ENCODE measurements around the gene GPX4.

The GPX4 gene

GRCh38 chr19:1144741-1145140 lies 40.9 kb downstream of the GPX4 start:
- TF ChIP-seq, protein P1, sequence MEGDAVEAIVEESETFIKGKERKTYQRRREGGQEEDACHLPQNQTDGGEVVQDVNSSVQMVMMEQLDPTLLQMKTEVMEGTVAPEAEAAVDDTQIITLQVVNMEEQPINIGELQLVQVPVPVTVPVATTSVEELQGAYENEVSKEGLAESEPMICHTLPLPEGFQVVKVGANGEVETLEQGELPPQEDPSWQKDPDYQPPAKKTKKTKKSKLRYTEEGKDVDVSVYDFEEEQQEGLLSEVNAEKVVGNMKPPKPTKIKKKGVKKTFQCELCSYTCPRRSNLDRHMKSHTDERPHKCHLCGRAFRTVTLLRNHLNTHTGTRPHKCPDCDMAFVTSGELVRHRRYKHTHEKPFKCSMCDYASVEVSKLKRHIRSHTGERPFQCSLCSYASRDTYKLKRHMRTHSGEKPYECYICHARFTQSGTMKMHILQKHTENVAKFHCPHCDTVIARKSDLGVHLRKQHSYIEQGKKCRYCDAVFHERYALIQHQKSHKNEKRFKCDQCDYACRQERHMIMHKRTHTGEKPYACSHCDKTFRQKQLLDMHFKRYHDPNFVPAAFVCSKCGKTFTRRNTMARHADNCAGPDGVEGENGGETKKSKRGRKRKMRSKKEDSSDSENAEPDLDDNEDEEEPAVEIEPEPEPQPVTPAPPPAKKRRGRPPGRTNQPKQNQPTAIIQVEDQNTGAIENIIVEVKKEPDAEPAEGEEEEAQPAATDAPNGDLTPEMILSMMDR (IDR thresholded peaks at IDR 0.05; ENCODE audit: control insufficient read depth, extremely low read depth, insufficient read depth) = no peak
- H3K4me3 ChIP-seq (ENCODE audit: low read depth, low read length) = no peak overlapping the region
- DNase-seq (ENCODE audit: low read depth) = no peak

DNA sequence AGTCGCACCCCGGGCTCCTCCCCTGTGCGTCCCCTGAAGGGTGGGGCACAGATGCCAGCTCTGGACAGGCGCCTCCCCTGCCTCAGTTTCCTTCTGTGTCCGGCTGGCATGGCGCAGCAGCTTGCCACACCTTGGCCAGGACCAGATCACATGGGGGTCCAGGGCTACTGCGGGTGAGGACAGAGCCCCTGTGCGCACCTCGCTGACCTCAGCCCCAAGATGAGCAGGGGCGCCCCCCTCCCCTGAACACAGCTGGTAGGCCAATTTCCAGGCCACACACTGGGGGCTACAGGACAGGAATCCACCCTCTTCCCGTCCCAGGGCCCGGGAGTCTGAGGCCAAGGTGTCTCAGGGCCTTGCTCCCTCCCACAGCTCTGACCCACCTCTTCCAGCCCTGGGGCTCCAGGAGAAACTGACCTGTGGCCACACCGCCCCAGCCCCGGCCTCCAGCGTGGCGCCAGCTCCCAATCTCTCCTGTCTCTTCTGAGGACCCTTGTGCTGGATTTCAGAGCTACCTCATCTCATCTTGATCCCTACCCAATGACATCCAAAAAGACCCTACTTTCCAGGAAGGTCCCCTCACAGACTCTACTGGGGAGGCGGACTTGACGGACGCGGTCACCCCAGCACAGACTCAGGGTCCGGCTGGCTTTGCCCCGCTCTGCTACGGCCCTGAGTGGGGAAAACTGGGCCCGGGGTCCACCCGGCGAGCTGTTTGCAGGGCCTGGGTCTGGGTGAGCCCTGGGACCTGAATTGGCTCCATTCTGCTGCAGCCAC lies 42.0 kb downstream of the GPX4 start:
- H3K4me3 ChIP-seq (ENCODE audit: low read depth, low read length) = no peak overlapping the region
- no peak for DNase-seq (ENCODE audit: low read depth)
- TF ChIP-seq, protein P1 (IDR thresholded peaks at IDR 0.05; ENCODE audit: control insufficient read depth, extremely low read depth, insufficient read depth) = no peak

GRCh38 chr19:1146412-1146699 lies 42.6 kb downstream of the GPX4 start:
- DNase-seq (ENCODE audit: low read depth) = no peak
- no peak overlapping the region for H3K4me3 ChIP-seq (ENCODE audit: low read depth, low read length)
- TF ChIP-seq, protein P1 (IDR thresholded peaks at IDR 0.05; ENCODE audit: control insufficient read depth, extremely low read depth, insufficient read depth) = no peak

DNA sequence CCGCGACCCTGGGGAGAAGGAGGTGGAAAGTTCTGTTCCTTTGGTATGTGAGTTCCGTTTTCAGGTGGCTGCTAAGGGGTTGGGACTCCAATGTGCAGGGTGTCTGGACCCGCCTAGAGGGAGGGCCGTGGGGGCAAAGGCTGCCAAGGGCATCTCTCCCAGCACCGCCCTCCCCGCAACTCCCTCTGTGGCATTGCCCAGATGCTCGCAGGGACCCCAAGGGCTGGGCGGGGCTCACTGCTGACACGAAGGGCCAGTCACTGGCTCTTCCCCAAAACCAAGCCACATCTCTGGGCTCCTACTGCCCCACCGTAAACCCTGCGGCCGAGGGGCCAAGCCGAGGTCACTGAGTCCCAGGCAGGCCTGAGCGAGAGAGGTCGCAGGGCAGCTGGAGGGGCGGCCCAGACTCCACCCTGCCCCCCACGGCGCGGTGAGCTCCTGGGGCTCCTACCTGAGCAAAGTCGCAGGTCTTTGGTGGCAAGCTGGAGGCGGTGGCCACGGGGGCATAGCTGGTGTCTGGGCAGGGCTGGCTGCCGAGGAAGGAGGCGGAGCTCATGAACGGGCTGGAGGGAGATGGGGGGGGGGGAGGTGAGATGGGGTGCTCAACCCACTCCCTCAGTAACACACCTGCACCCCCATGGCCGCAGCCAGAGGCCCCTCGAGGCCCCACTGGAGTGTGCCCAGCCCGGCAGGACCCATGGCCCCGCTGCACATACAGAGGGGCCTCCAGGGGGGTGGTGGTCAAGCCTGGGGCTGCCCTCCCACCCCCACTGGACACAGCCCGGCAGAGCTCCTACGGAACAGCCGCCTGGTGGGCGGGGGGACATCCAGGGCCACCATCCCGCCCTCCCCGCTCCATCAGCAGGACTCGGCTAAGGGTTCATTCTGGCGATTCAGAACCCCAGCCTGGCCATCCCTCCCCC lies 43.3 kb downstream of the GPX4 start:
- no peak overlapping the region for H3K4me3 ChIP-seq (ENCODE audit: low read depth, low read length)
- DNase-seq (ENCODE audit: low read depth) = no peak
- TF ChIP-seq, protein P1 (IDR thresholded peaks at IDR 0.05; ENCODE audit: control insufficient read depth, extremely low read depth, insufficient read depth) = no peak

DNA sequence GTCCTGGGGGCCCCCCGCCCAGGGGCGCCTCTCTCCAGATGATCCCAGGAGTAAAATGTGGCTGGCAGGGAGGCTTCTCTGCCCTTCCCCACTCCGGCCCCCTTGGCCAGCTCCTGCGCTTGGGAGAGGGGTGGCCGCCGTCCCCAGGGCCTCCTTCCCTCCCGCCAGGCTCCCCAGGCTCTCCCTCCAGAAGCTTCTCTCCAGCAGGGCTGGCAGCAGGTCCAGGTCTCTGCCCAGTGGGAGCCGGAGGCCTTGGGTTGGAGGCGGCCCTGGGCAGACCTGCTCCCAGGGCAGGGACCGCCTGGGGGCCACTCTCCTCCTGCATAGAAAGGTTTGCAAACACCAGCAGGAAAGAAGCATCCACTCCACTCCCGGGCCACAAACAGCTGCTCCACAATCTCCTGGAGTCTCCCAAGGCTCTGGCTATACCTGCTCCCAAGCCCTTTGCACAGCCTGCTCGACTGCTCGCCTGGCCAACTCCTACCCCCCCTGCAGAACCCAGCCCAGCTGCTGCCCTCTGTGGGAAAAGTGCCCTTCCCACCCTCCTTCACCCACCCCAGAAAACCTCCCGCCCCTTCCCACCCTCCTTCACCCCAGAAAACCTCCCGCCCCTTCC lies 44.2 kb downstream of the GPX4 start:
- TF ChIP-seq, protein P1 (IDR thresholded peaks at IDR 0.05; ENCODE audit: control insufficient read depth, extremely low read depth, insufficient read depth) = no peak
- H3K4me3 ChIP-seq (ENCODE audit: low read depth, low read length) = no peak overlapping the region
- no peak for DNase-seq (ENCODE audit: low read depth)

- no peak overlapping the region for H3K4me3 ChIP-seq (ENCODE audit: low read depth, low read length)
- TF ChIP-seq, protein P1 (IDR thresholded peaks at IDR 0.05; ENCODE audit: control insufficient read depth, extremely low read depth, insufficient read depth) = no peak
- DNase-seq (ENCODE audit: low read depth) = no peak
These were observed 45.7 kb downstream of the GPX4 start for GRCh38 chr19:1149259-1150045.
